Transverse colon (tissue), 3 donors: ENCODE measurements around the gene PSEN2.

Experiments used
- POLR2A ChIP-seq: fragments of 450-650 bp; IDR thresholded peaks from one replicate; pipeline ENCODE4 v1.6.1; 2016; ENCODE audit warnings: antibody characterized with exemption, mild to moderate bottlenecking, moderate library complexity
- TF ChIP-seq, protein P1 (sequence below), 5 experiments: fragments of 200-600 bp in 3 of 5; fragments of 450-650 bp in 2 of 5; sonication (generic) in 3 of 5; IDR thresholded peaks; 1 replicate in 2 of 5; 2 replicates in 3 of 5; pipeline ENCODE4 v1.5.1; 2016 to 2017; ENCODE audit warnings: antibody characterized with exemption in 5 of 5, inconsistent platforms in 3 of 5, mild to moderate bottlenecking in 2 of 5, moderate library complexity in 1 of 5

DNA sequence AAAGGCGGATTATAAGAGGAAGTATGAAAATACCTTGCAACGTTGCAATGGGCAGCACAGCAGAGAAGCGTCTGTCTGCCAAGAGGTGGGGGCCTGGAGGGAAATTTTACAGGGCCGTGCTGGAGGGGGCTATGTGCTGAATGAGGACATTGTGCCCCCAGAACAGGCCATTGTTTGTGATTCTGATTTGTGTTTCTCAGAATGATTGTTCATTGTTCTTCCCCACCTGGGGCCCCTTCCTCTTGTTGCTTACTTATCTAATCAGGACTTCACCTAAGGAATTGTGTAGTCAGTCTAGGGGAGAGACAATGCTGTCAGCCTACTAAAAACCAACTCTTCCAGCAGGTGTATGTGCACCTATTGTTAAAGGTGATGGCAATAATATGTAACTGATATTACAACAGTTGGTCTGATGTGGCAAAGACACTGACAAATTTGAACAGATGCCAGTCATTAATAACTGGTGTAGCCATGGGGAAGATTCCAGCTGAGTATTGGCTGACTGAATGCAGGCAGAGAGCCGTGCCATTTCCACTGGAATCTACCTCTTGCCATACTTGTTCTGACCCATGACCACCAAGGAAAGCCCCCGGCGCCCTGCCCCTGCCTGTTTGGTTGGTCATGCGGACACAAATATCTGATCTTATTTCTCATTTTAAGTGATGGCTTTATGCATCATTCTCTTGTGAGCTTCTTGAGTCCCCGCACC, 45.2 kb upstream of the PSEN2 start:
- TF ChIP-seq, protein P1, sequence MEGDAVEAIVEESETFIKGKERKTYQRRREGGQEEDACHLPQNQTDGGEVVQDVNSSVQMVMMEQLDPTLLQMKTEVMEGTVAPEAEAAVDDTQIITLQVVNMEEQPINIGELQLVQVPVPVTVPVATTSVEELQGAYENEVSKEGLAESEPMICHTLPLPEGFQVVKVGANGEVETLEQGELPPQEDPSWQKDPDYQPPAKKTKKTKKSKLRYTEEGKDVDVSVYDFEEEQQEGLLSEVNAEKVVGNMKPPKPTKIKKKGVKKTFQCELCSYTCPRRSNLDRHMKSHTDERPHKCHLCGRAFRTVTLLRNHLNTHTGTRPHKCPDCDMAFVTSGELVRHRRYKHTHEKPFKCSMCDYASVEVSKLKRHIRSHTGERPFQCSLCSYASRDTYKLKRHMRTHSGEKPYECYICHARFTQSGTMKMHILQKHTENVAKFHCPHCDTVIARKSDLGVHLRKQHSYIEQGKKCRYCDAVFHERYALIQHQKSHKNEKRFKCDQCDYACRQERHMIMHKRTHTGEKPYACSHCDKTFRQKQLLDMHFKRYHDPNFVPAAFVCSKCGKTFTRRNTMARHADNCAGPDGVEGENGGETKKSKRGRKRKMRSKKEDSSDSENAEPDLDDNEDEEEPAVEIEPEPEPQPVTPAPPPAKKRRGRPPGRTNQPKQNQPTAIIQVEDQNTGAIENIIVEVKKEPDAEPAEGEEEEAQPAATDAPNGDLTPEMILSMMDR (IDR thresholded peaks at IDR 0.05): no peak
- TF ChIP-seq POLR2A: no peak
